A673 (cell line): ENCODE results near the gene FAM98C. TPM values are rescaled to one million over a fixed set of nuclear protein-coding genes. Genes with fewer than 3 reads are reported as not detected.

ENCODE experiments used
- BruUV-seq: library from RNA; stranded (reverse); fragments of 400-500 nt; replicated peaks from 2 replicates; lab custom pipeline; 2021; lab: Mats Ljungman, UMichigan
- CTCF ChIA-PET: fragments of 300-600 bp; sonication (Branson Sonifier 250); formaldehyde crosslinking; loops from one replicate; lab custom pipeline; 2022; ENCODE audit warnings: antibody characterized with exemption; lab: Charles Lee
- POLR2A ChIA-PET: fragments of 300-600 bp; sonication (Branson Sonifier 250); formaldehyde crosslinking; loops from one replicate; lab custom pipeline; 2022; ENCODE audit warnings: antibody characterized with exemption; ENCODE audit not compliant: low non-redundant PET; lab: Charles Lee
- DNase-seq: peaks from one replicate; pipeline ENCODE4 v3.0.0-alpha.2; 2015; ENCODE audit warnings: low spot score
- H3K27ac ChIP-seq: fragments of 200-600 bp; sonication (generic); 2 replicates; pipeline ENCODE4 v1.5.1; 2016; ENCODE audit warnings: mixed run types, low read depth, mild to moderate bottlenecking, mixed read lengths, antibody characterized with exemption, low read length; ENCODE audit not compliant: poor library complexity, severe bottlenecking
- H3K27me3 ChIP-seq: fragments of 200-600 bp; sonication (generic); replicated peaks from 2 replicates; pipeline ENCODE4 v1.6.1; 2017; ENCODE audit warnings: mixed run types, low read depth, mild to moderate bottlenecking, mixed read lengths, antibody characterized with exemption, low read length; ENCODE audit not compliant: insufficient read depth, poor library complexity
- H3K36me3 ChIP-seq: fragments of 200-600 bp; sonication (generic); 2 replicates; pipeline ENCODE4 v1.6.1; 2016; ENCODE audit warnings: mixed run types, mild to moderate bottlenecking, mixed read lengths, antibody characterized with exemption, low read length; ENCODE audit not compliant: insufficient read depth, poor library complexity, severe bottlenecking
- H3K4me1 ChIP-seq: fragments of 200-600 bp; sonication (generic); 2 replicates; pipeline ENCODE4 v1.6.1; 2017; ENCODE audit warnings: mixed run types, mild to moderate bottlenecking, mixed read lengths, antibody characterized with exemption, low read length; ENCODE audit not compliant: insufficient read depth, poor library complexity, severe bottlenecking
- H3K4me3 ChIP-seq: fragments of 200-600 bp; sonication (generic); 2 replicates; pipeline ENCODE4 v1.5.1; 2016; ENCODE audit warnings: low read depth, mixed run types, mild to moderate bottlenecking, mixed read lengths, low read length; ENCODE audit not compliant: poor library complexity, severe bottlenecking
- H3K9me3 ChIP-seq: fragments of 200-600 bp; sonication (generic); 2 replicates; pipeline ENCODE4 v1.6.1; 2016; ENCODE audit warnings: mixed run types, low read depth, mild to moderate bottlenecking, mixed read lengths, antibody characterized with exemption, low read length; ENCODE audit not compliant: poor library complexity, severe bottlenecking
- EZH2 ChIP-seq: fragments of 200-600 bp; sonication (generic); IDR thresholded peaks from 2 replicates; pipeline ENCODE4 v1.6.1; 2017; ENCODE audit warnings: borderline replicate concordance, low read depth, mild to moderate bottlenecking, mixed read lengths, antibody characterized with exemption, low read length; ENCODE audit not compliant: poor library complexity, severe bottlenecking
- intact Hi-C: fragments of 100-400 bp; cut with micrococcal nuclease; formaldehyde crosslinking; loops from one replicate; pipeline ENCODE4 v1.10.0; 2022; ENCODE audit not compliant: unreplicated experiment
- total RNA-seq: library from RNA; stranded (reverse); gene quantifications from 2 replicates; pipeline ENCODE4 v1.2.3, GENCODE V29; 2021
- TF ChIP-seq, protein P1 (sequence below): fragments of 300-800, 200-600 bp; sonication (generic); conservative IDR thresholded peaks from 2 replicates; pipeline ENCODE4 v1.5.1; 2017; ENCODE audit warnings: low read depth, mild to moderate bottlenecking, antibody characterized with exemption, low read length, moderate library complexity, mixed read lengths

The FAM98C gene
- total RNA-seq, 1 experiment from 2014 or later = 11.8 TPM

DNA sequence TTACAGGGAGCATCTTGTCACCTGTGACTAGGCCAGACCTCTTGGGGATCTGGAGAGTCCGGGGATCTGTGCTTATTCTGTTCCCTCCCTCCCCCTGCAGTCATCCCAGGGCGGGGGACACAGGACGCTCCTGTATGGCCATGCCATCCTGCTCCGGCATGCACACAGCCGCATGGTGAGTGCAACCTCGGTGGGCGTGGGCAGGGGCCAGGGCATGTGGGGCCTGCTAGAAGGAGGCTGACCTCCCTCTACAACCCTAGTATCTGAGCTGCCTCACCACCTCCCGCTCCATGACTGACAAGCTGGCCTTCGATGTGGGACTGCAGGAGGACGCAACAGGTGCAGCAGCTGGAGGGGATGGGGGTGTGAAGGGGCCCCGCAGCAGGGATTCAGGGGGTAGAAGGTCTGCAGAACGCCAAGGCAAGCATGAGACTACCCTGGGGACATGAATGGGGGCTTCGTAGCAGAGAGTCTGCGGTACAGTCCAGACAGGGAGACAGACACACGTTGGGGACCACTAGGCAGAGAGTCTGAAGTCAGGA, 40.6 kb downstream of the FAM98C start:
- Histone ChIP-seq H3K4me3 (no peak overlapping the region), H3K27me3 (no peaks in the 10 kb centered on the region), H3K9me3 (no peaks in the 10 kb centered on the region), H3K36me3 (no peaks in the 10 kb centered on the region), H3K27ac (no peak overlapping the region), H3K4me1 (no peaks in the 10 kb centered on the region)
- intact Hi-C loops = no loop called here
- BruUV-seq = no TSS peak
- no peak for DNase-seq
- CTCF ChIA-PET = no interaction called here
- no peak for TF ChIP-seq EZH2
- TF ChIP-seq, protein P1, sequence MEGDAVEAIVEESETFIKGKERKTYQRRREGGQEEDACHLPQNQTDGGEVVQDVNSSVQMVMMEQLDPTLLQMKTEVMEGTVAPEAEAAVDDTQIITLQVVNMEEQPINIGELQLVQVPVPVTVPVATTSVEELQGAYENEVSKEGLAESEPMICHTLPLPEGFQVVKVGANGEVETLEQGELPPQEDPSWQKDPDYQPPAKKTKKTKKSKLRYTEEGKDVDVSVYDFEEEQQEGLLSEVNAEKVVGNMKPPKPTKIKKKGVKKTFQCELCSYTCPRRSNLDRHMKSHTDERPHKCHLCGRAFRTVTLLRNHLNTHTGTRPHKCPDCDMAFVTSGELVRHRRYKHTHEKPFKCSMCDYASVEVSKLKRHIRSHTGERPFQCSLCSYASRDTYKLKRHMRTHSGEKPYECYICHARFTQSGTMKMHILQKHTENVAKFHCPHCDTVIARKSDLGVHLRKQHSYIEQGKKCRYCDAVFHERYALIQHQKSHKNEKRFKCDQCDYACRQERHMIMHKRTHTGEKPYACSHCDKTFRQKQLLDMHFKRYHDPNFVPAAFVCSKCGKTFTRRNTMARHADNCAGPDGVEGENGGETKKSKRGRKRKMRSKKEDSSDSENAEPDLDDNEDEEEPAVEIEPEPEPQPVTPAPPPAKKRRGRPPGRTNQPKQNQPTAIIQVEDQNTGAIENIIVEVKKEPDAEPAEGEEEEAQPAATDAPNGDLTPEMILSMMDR = no peak
- POLR2A ChIA-PET = no interaction called here

DNA sequence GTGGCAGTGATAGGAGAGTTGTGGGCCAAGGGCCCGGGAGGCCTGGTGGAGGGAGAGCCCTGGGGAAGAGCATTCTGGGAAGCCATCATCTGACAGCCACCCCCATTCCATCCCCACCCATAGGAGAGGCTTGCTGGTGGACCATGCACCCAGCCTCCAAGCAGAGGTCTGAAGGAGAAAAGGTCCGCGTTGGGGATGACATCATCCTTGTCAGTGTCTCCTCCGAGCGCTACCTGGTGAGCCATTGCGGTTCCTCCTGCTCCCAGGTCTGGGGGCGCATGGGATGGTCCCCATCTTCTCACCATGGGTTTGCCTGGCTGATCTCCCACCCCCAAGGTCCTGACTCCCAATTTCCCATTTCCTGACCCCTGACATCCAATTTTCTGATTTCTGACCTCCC, 41.1 kb downstream of the FAM98C start:
- intact Hi-C loops = no loop called here
- no peak for DNase-seq
- Histone ChIP-seq H3K9me3 (no peaks in the 10 kb centered on the region), H3K4me1 (no peaks in the 10 kb centered on the region), H3K27me3 (no peaks in the 10 kb centered on the region), H3K4me3 (no peak overlapping the region), H3K36me3 (no peaks in the 10 kb centered on the region), H3K27ac (no peak overlapping the region)
- CTCF ChIA-PET = no interaction called here
- TF ChIP-seq EZH2 = no peak
- TF ChIP-seq, protein P1 = no peak
- POLR2A ChIA-PET = no interaction called here
- no TSS peak for BruUV-seq

DNA sequence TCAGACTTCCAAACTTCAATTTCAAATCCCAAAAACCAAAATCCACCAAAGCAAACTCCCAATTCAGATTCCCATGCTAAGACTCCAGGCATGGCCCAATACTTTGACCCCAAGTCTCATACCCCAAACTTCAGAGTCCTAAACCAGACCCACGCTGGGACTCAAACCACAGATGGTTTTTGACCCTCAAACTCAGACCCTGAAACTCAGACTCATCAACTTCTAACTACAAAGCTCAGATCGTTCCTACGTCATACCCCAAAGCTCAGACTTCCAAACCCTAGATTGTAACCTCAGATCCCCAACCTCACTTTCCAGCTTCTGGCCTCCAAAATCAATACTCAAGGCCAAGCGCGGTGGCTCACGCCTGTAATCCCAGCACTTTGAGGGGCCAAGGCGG, 42.5 kb downstream of the FAM98C start:
- intact Hi-C loops = no loop called here
- Histone ChIP-seq H3K36me3 (no peaks in the 10 kb centered on the region), H3K27me3 (no peaks in the 10 kb centered on the region), H3K27ac (no peak overlapping the region), H3K4me1 (no peaks in the 10 kb centered on the region), H3K4me3 (no peak overlapping the region), H3K9me3 (no peaks in the 10 kb centered on the region)
- no TSS peak for BruUV-seq
- no peak for DNase-seq
- ChIA-PET CTCF (no interaction called here), POLR2A (no interaction called here)
- TF ChIP-seq, protein P1 = no peak
- no peak for TF ChIP-seq EZH2
